Kidney epithelial cell (primary cell): ENCODE measurements around the gene RIMBP2. TPM values are rescaled to one million over a fixed set of nuclear protein-coding genes. Genes with fewer than 3 reads are reported as not detected.

Source experiments
- DNase-seq: peaks from one replicate; pipeline ENCODE4 v3.0.0-alpha.2; 2010; ENCODE audit warnings: low read depth
- H3K27me3 ChIP-seq: 2 replicates; pipeline ENCODE4 v1.6.0; 2011; ENCODE audit warnings: low read length; ENCODE audit not compliant: control insufficient read depth, insufficient read depth
- H3K36me3 ChIP-seq: 2 replicates; pipeline ENCODE4 v1.5.1; 2011; ENCODE audit warnings: low read length; ENCODE audit not compliant: control insufficient read depth, insufficient read depth
- H3K4me3 ChIP-seq: 2 replicates; pipeline ENCODE4 v1.5.1; 2011; ENCODE audit warnings: low read depth, mild to moderate bottlenecking, control low read depth, low read length
- total RNA-seq: library from RNA; depleted of rRNA; stranded (reverse); fragments of >200 nt; gene quantifications from 2 replicates; pipeline ENCODE4 v1.2.3, GENCODE V29; 2015
- TF ChIP-seq, protein P1 (sequence below): IDR thresholded peaks from 2 replicates; pipeline ENCODE4 v1.5.1; 2011; ENCODE audit warnings: mild to moderate bottlenecking, moderate library complexity, low read length, control low read depth, inconsistent platforms; ENCODE audit not compliant: insufficient read depth, poor library complexity, severe bottlenecking

The RIMBP2 gene
- total RNA-seq, 1 donor from 2014 or later, result 0.50 TPM

DNA sequence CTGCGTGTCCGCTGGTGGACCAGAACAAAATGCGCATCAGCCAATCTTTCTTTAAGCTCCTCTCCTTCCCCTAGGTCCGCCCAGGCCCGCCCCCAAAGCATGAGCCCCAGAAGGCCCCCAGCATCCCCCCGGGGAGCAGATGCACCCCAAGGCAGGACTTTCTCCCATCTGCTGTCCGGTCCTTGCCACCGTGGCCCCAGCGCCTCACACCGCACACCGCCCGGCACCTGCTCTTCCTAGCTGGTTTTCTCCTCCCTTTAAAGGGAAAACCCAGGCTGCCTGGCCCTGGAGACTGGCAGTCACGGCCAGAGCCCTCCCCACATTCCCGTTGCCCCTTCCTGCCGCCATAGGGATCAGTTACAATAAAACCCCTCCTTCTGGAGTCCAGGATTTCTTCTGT is 30.2 kb downstream of the RIMBP2 start:
- Histone ChIP-seq H3K27me3 (peaks cover 6% of the 10 kb centered on the region), H3K4me3 (no peak overlapping the region), H3K36me3 (no peaks in the 10 kb centered on the region)
- TF ChIP-seq, protein P1, sequence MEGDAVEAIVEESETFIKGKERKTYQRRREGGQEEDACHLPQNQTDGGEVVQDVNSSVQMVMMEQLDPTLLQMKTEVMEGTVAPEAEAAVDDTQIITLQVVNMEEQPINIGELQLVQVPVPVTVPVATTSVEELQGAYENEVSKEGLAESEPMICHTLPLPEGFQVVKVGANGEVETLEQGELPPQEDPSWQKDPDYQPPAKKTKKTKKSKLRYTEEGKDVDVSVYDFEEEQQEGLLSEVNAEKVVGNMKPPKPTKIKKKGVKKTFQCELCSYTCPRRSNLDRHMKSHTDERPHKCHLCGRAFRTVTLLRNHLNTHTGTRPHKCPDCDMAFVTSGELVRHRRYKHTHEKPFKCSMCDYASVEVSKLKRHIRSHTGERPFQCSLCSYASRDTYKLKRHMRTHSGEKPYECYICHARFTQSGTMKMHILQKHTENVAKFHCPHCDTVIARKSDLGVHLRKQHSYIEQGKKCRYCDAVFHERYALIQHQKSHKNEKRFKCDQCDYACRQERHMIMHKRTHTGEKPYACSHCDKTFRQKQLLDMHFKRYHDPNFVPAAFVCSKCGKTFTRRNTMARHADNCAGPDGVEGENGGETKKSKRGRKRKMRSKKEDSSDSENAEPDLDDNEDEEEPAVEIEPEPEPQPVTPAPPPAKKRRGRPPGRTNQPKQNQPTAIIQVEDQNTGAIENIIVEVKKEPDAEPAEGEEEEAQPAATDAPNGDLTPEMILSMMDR, result no peak
- DNase-seq, result no peak

DNA sequence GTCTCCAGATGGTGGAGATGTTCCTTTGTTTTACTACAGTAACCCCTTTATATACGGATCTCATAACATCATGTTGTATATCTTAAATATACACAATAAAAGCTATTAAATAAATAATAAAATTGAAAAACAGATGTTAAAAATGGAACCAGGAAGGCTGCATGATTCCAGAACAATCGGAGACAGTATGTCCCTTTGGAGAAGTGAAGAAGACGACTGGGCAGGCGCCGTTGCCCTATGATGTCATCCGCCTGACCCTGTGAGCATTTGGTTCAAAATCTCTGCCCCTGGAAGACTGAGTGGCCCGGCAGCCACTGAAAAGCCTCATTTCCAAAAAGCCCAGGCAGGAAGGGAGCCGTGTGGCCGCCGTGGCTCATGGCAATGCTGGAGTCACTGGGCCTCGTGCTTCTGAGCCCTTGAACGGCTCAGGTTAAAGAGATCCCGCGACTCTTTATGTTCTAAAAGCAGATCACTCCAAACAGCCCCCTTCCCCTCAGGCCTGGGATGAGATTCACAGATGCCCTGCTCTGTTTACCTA is 30.8 kb downstream of the RIMBP2 start:
- no peak for DNase-seq
- Histone ChIP-seq H3K36me3 (no peaks in the 10 kb centered on the region), H3K4me3 (no peak overlapping the region), H3K27me3 (peaks cover 6% of the 10 kb centered on the region)
- TF ChIP-seq, protein P1, result no peak

DNA sequence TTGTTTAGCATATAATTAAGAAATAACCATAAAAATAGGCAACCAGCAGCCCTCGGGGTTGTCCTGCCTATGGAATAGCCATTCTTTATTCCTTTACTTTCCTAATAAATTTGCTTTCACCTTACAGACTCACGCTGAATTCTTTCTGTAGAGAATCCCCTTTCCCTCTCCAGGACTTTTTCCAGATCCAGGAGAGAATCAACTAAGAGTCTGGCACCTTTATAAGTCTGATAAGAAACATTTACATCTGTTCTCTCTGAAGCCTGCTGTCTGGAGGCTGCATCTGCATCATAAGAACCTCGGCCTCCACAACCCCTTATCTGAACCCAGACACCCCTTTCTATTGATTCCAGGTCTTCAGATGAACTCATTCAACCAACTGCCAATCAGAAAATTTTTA is 32.3 kb downstream of the RIMBP2 start:
- H3K27me3 ChIP-seq, result peaks cover 6% of the 10 kb centered on the region
- TF ChIP-seq, protein P1, result no peak
- no peak overlapping the region for H3K4me3 ChIP-seq
- H3K36me3 ChIP-seq, result no peaks in the 10 kb centered on the region
- no peak for DNase-seq

DNA sequence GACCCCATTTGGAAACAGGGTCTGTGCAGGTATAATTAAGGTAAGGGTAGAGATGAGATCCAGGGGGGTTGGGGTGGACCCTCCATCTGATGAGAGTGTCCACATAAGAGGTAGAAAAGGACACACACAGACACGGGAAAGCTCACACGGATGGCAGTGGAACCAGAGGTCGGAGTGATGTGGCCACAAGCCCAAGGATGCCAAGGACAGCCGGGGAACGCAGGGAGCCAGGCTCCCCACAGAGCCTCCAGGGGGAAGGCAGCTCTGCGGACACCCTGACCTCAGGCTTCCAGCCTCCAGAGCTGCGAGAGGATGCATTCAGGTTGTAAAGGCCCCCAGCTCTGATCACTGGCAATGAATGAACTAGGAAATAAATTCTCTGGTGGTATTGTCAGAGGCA is 33.0 kb downstream of the RIMBP2 start:
- TF ChIP-seq, protein P1, result no peak
- peaks cover 6% of the 10 kb centered on the region for H3K27me3 ChIP-seq
- H3K36me3 ChIP-seq, result no peaks in the 10 kb centered on the region
- H3K4me3 ChIP-seq, result no peak overlapping the region
- no peak for DNase-seq

DNA sequence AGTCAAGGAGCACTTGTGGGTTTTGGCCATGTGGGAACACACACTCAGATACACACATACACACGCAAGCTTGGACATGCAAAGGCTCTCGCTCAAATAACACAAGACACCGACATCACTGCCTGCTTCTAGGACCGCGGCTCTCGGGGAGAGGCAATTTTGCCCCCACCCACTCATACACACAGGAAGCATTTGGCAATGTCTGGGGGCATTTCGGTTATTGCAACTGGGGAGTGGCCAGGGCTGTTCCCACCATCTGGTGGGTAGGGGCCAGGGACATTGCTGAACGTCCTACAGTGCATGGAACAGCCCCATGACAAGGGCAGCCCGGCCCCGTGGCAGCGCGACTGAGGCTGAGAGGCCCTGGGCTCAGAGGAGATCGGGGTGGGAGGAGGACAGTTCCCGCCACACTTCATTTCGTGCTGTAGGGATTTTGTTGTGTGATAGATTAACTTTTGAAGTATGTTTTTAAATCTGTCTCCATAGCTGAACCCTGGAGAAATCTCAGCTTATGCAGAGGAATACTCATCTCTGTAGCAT is 35.6 kb downstream of the RIMBP2 start:
- H3K36me3 ChIP-seq, result no peaks in the 10 kb centered on the region
- no peak overlapping the region for H3K4me3 ChIP-seq
- DNase-seq, result no peak
- TF ChIP-seq, protein P1, result no peak
- H3K27me3 ChIP-seq, result no peaks in the 10 kb centered on the region

DNA sequence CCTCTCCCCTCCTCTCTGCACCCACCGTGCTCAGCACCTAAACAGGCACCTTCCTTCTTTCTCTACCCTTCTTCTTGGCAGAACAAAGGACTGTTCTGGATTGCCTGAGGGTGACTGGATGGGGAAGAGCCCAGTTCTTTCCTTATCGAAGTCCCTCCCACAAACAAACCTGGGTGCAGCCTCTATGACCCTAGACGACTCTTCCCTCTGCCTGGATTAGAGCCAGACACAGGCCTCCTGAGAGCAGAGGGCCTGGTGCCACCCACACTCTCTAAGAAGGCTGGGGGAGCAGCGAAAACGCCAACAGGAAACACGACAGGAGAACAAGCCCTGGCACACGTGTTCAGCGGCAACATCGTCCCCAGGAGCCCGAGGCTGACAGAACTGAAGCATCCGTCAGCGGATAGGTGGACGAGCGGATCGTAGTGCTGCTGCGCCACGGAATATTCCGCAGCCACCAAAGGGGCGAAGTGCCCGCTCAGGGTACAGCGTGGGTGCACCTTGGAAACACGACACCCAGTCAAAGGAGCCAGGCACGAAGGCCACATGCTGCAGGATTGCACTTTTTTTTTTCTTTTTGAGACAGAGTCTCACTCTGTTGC is 38.0 kb downstream of the RIMBP2 start:
- H3K36me3 ChIP-seq, result no peaks in the 10 kb centered on the region
- TF ChIP-seq, protein P1, result no peak
- H3K4me3 ChIP-seq, result no peak overlapping the region
- DNase-seq, result no peak
- H3K27me3 ChIP-seq, result no peaks in the 10 kb centered on the region
